Keratinocyte (primary cell): ENCODE results near the gene RIMS4.

ENCODE experiments used
- EZH2 ChIP-seq: IDR thresholded peaks from one replicate; pipeline ENCODE4 v1.6.1; 2012; ENCODE audit warnings: inconsistent platforms, mild to moderate bottlenecking, low read length, moderate library complexity
- TF ChIP-seq, protein P1 (sequence below), 3 experiments: IDR thresholded peaks in 1 of 3; conservative IDR thresholded peaks in 1 of 3; optimal IDR thresholded peaks in 1 of 3; 2 replicates in 2 of 3; 3 replicates in 1 of 3; pipeline versions ENCODE3 to v1.5.1; 2011; ENCODE audit warnings: low read length in 3 of 3, mild to moderate bottlenecking in 3 of 3, moderate library complexity in 2 of 3, control low read depth in 1 of 3, inconsistent platforms in 1 of 3; ENCODE audit not compliant: insufficient read depth in 2 of 3; ENCODE audit errors: extremely low read depth in 1 of 3

DNA sequence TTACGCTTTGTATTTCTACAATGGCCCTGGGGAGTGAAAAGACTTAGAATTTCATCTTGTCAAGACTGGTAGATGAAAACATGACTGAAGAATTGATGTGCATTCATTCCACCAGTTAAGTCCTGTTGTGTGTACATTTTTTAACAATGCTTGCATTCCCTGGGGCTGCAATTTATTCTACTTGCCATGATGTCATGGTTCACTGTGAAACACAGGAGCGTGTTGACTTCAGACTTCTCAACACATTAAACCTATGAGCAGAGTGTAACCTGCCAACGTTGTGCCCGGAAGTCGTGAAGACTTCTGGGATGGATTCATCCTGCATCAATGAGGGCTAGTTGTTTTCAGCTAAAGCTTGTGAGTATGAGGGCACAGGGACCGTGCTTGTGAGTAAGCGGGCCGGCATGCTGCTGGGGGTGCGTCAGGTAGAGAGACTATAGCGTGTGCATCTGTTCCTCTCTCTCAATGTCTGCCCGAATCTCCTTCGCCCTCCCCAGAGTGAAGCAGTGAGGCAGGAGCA is 26.3 kb upstream of the RIMS4 start:
- TF ChIP-seq, protein P1, sequence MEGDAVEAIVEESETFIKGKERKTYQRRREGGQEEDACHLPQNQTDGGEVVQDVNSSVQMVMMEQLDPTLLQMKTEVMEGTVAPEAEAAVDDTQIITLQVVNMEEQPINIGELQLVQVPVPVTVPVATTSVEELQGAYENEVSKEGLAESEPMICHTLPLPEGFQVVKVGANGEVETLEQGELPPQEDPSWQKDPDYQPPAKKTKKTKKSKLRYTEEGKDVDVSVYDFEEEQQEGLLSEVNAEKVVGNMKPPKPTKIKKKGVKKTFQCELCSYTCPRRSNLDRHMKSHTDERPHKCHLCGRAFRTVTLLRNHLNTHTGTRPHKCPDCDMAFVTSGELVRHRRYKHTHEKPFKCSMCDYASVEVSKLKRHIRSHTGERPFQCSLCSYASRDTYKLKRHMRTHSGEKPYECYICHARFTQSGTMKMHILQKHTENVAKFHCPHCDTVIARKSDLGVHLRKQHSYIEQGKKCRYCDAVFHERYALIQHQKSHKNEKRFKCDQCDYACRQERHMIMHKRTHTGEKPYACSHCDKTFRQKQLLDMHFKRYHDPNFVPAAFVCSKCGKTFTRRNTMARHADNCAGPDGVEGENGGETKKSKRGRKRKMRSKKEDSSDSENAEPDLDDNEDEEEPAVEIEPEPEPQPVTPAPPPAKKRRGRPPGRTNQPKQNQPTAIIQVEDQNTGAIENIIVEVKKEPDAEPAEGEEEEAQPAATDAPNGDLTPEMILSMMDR (optimal IDR thresholded peaks at IDR 0.05 in 1 of 3, IDR thresholded peaks at IDR 0.05 in 1 of 3, conservative IDR thresholded peaks at IDR 0.05 in 1 of 3; ENCODE audit: extremely low read depth in 1 of 3, insufficient read depth in 2 of 3, low read length in 3 of 3), result no peak
- no peak for TF ChIP-seq EZH2
